Stimulated activated CD4-positive, alpha-beta T cell treated with anti-CD3 and anti-CD28 coated beads, Interleukin-4, amount 100 ng/mL, for 48 hours (primary cell): ENCODE data around the gene N4BP2.
"Not testable (repeated sequence)": the region's sequence is repeated elsewhere in the genome, so short reads cannot be mapped to it uniquely, and the experiment has no call there.

Experiments
- DNase-seq, 2 donors: peaks; one replicate each; pipeline ENCODE4 v3.0.0-alpha.2; 2020; ENCODE audit warnings: low read depth in 2 of 2

Gene N4BP2

GRCh38 chr4:40056716-40057585 is at the start of gene N4BP2:
N4BP2 (plus strand) TSS chr4:40056850; CDS start chr4:40097341, 40,491 bp downstream.
- DNase-seq: peak; percentile 64 to 66

GRCh38 chr4:40016007-40016406 is 40.6 kb upstream of the N4BP2 start:
- DNase-seq: no peak

- no peak for DNase-seq
Measured at GRCh38 chr4:40020221-40020620, 36.4 kb upstream of the N4BP2 start.

GRCh38 chr4:40021116-40021515 is 35.5 kb upstream of the N4BP2 start:
- not testable (repeated sequence) for DNase-seq

GRCh38 chr4:40024049-40024448 is 32.6 kb upstream of the N4BP2 start:
- not testable (repeated sequence) for DNase-seq

- no peak for DNase-seq
Measured at GRCh38 chr4:40032785-40033184, 23.9 kb upstream of the N4BP2 start.

GRCh38 chr4:40033613-40034012 is 23.0 kb upstream of the N4BP2 start:
- DNase-seq: no peak

GRCh38 chr4:40038977-40039376 is 17.7 kb upstream of the N4BP2 start:
- no peak for DNase-seq

GRCh38 chr4:40040908-40041307 is 15.7 kb upstream of the N4BP2 start:
- DNase-seq: no peak

GRCh38 chr4:40043786-40044185 is 12.9 kb upstream of the N4BP2 start:
- no peak for DNase-seq

GRCh38 chr4:40046311-40046980 is 10.2 kb upstream of the N4BP2 start:
- peak in 1 of 2 donors; percentile 19 for DNase-seq

- DNase-seq: no peak
Measured at GRCh38 chr4:40053161-40053560, 3.5 kb upstream of the N4BP2 start.

- peak in 1 of 2 donors; percentile 25 for DNase-seq
Measured at GRCh38 chr4:40055511-40055862, 1.2 kb upstream of the N4BP2 start.

GRCh38 chr4:40055863-40056715 is 561 bp upstream of the N4BP2 start:
- peak; percentile 33 to 34 for DNase-seq

GRCh38 chr4:40057586-40058091 is 989 bp downstream of the N4BP2 start:
- peak; percentile 41 to 52 for DNase-seq

- no peak for DNase-seq
Measured at GRCh38 chr4:40058121-40058520, 1.5 kb downstream of the N4BP2 start.

- DNase-seq: no peak
Measured at GRCh38 chr4:40058854-40059253, 2.2 kb downstream of the N4BP2 start.

GRCh38 chr4:40059362-40059761 is 2.7 kb downstream of the N4BP2 start:
- DNase-seq: no peak

GRCh38 chr4:40065010-40065409 is 8.4 kb downstream of the N4BP2 start:
- no peak for DNase-seq

GRCh38 chr4:40066651-40067050 is 10.0 kb downstream of the N4BP2 start:
- DNase-seq: no peak

GRCh38 chr4:40070387-40070786 is 13.7 kb downstream of the N4BP2 start:
- no peak for DNase-seq

GRCh38 chr4:40086421-40086820 is 29.8 kb downstream of the N4BP2 start:
- DNase-seq: no peak
